K562 (cell line): Measurements from ENCODE around the gene A1BG. TPM values are rescaled to one million over a fixed set of nuclear protein-coding genes. Genes with fewer than 3 reads are reported as not detected.

Experiments used
- DLX4 ChIP-seq: fragments of 250-450 bp; sonication (Bioruptor Pico); IDR thresholded peaks from 2 replicates; pipeline ENCODE4 v1.6.1; 2021; ENCODE audit warnings: mild to moderate bottlenecking
- GTF2B ChIP-seq: IDR thresholded peaks from 2 replicates; pipeline ENCODE4 v1.6.1; 2011; ENCODE audit not compliant: insufficient read length; ENCODE audit errors: extremely low read depth
- HINFP ChIP-seq: fragments of 450-650 bp; conservative IDR thresholded peaks from 2 replicates; pipeline ENCODE4 v1.6.1; 2016; ENCODE audit warnings: missing genetic modification characterization, low read depth, mild to moderate bottlenecking, control low read depth, missing compliant biosample characterization
- JUN ChIP-seq, 2 experiments: sonication (generic) in 1 of 2; formaldehyde crosslinking in 1 of 2; IDR thresholded peaks; 2 replicates each; pipeline versions ENCODE4 v1.6.1 to v1.8.0; 2012 to 2022; ENCODE audit warnings: borderline replicate concordance in 2 of 2, mild to moderate bottlenecking in 2 of 2, improper control_type of control experiment in 1 of 2, low read depth in 1 of 2, low read length in 1 of 2, missing genetic modification reagents in 1 of 2
- NFRKB ChIP-seq: fragments of 450-650 bp; IDR thresholded peaks from 2 replicates; pipeline ENCODE4 v1.6.1; 2016; ENCODE audit warnings: low read depth
- NR1H2 ChIP-seq: sonication (generic); formaldehyde crosslinking; IDR thresholded peaks from 2 replicates; pipeline ENCODE4 v1.4.0; 2020; ENCODE audit warnings: mild to moderate bottlenecking, missing genetic modification reagents
- POLR2AphosphoS5 ChIP-seq: IDR thresholded peaks from 2 replicates; pipeline ENCODE4 v1.6.1; 2011; ENCODE audit warnings: mild to moderate bottlenecking, low read depth, low read length, moderate library complexity; ENCODE audit not compliant: control insufficient read depth, insufficient read depth
- RAD51 ChIP-seq: fragments of 450-650 bp; IDR thresholded peaks from 2 replicates; pipeline ENCODE4 v1.7.1; 2016; ENCODE audit warnings: low read depth, mild to moderate bottlenecking, borderline replicate concordance
- SMARCA5 ChIP-seq: fragments of 450-650 bp; IDR thresholded peaks from 2 replicates; pipeline ENCODE4 v1.6.1; 2016
- TARDBP ChIP-seq: fragments of 450-650 bp; IDR thresholded peaks from 2 replicates; pipeline ENCODE4 v1.6.1; 2016
- YBX1 ChIP-seq: fragments of 450-650 bp; IDR thresholded peaks from 2 replicates; pipeline ENCODE4 v1.7.1; 2016; ENCODE audit warnings: mild to moderate bottlenecking
- ZBTB17 ChIP-seq: fragments of 450-650 bp; formaldehyde crosslinking; IDR thresholded peaks from 2 replicates; pipeline ENCODE4 v1.4.0; 2020; ENCODE audit warnings: mild to moderate bottlenecking
- polyA plus RNA-seq, 8 experiments: library from polyadenylated mRNA; depleted of rRNA in 4 of 8; stranded (reverse) in 5 of 8; unstranded in 3 of 8; fragments of >200 nt; fragmentation: Nextera tagmentation in 2 of 8; fragmentation: Illumina TruSeq in 1 of 8; extraction: Ambion mirVana in 2 of 8; extraction: Trizol in 1 of 8; gene quantifications; 2 replicates each; pipeline versions ENCODE4 v1.2.1 to v1.2.3, GENCODE V29; 2011 to 2014; ENCODE audit warnings: inconsistent platforms in 1 of 8, missing spikeins in 1 of 8
- total RNA-seq, 7 experiments: library from RNA; depleted of rRNA in 6 of 7; stranded (reverse); fragments of >200 nt in 6 of 7; fragmentation: Illumina TruSeq in 2 of 7; extraction: Trizol in 2 of 7; gene quantifications; 2 replicates each; pipeline versions ENCODE4 v1.2.1 to v1.2.3, GENCODE V29; 2011 to 2021; ENCODE audit warnings: low replicate concordance in 1 of 7
- TF ChIP-seq, protein P1 (sequence below): fragments of 450-650 bp; IDR thresholded peaks from 2 replicates; pipeline ENCODE4 v1.6.1; 2016; ENCODE audit warnings: antibody characterized with exemption
- TF ChIP-seq, protein P2 (sequence below), 2 experiments: fragments of 450-650 bp in 1 of 2; sonication (generic) in 1 of 2; formaldehyde crosslinking in 1 of 2; IDR thresholded peaks in 1 of 2; conservative IDR thresholded peaks in 1 of 2; 2 replicates each; pipeline versions ENCODE4 v1.6.1 to v1.8.1; 2016 to 2023; ENCODE audit warnings: mild to moderate bottlenecking in 2 of 2, moderate library complexity in 2 of 2, inconsistent platforms in 1 of 2, missing genetic modification reagents in 1 of 2
- TF ChIP-seq, protein P3 (sequence below), 2 experiments: fragments of 450-650 bp; conservative IDR thresholded peaks; 2 replicates each; pipeline ENCODE4 v1.6.1; 2017; ENCODE audit warnings: mild to moderate bottlenecking in 2 of 2, moderate library complexity in 2 of 2

Gene A1BG
- total and polyA plus RNA-seq, 9 of the 15 experiments (the other 6 are each of a cell fraction or from before 2014, with no cell fraction given): 0.10 to 19.8 (median 2.6) TPM

GRCh38 chr19:58386576-58387337, 33.5 kb upstream of the A1BG start, which contains the start of gene RPS5 (continued):
- peak; percentile 40; the same call in 1 of the 2 replicates for TF ChIP-seq JUN (IDR thresholded peaks at IDR 0.05; ENCODE audit: borderline replicate concordance, low read depth, low read length)
- TF ChIP-seq JUN (CRISPR knock-in tag; IDR thresholded peaks at IDR 0.05; ENCODE audit: borderline replicate concordance): no peak
- TF ChIP-seq GTF2B: peak; percentile 75
- peak; percentile 54; the same call in 1 of the 2 replicates for TF ChIP-seq ZBTB17 (CRISPR knock-in tag)
- TF ChIP-seq DLX4: no peak
- peak; percentile 89; the same call in 1 of the 2 replicates for TF ChIP-seq NFRKB
- TF ChIP-seq TARDBP: peak; percentile 31; the same call in 1 of the 2 replicates
- peak; percentile 58; the same call in 1 of the 2 replicates for TF ChIP-seq HINFP (tag)
- no peak for TF ChIP-seq RAD51
- TF ChIP-seq, protein P1, sequence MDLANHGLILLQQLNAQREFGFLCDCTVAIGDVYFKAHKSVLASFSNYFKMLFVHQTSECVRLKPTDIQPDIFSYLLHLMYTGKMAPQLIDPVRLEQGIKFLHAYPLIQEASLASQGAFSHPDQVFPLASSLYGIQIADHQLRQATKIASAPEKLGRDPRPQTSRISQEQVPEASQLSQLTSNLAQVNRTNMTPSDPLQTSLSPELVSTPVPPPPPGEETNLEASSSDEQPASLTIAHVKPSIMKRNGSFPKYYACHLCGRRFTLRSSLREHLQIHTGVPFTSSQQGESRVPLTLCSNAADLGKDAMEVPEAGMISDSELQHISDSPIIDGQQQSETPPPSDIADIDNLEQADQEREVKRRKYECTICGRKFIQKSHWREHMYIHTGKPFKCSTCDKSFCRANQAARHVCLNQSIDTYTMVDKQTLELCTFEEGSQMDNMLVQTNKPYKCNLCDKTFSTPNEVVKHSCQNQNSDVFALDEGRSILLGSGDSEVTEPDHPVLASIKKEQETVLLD: peak; percentile 96
- TF ChIP-seq, protein P2, sequence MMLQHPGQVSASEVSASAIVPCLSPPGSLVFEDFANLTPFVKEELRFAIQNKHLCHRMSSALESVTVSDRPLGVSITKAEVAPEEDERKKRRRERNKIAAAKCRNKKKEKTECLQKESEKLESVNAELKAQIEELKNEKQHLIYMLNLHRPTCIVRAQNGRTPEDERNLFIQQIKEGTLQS (IDR thresholded peaks at IDR 0.05): no peak
- TF ChIP-seq, protein P2 (CRISPR knock-in tag; conservative IDR thresholded peaks at IDR 0.05): 0 out of 2 replicates have a peak, but pooled peaks have one; percentile 13
- no peak for TF ChIP-seq YBX1
- TF ChIP-seq, protein P3, sequence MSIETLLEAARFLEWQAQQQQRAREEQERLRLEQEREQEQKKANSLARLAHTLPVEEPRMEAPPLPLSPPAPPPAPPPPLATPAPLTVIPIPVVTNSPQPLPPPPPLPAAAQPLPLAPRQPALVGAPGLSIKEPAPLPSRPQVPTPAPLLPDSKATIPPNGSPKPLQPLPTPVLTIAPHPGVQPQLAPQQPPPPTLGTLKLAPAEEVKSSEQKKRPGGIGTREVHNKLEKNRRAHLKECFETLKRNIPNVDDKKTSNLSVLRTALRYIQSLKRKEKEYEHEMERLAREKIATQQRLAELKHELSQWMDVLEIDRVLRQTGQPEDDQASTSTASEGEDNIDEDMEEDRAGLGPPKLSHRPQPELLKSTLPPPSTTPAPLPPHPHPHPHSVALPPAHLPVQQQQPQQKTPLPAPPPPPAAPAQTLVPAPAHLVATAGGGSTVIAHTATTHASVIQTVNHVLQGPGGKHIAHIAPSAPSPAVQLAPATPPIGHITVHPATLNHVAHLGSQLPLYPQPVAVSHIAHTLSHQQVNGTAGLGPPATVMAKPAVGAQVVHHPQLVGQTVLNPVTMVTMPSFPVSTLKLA (conservative IDR thresholded peaks at IDR 0.05): peak; percentile 96 to 97
- TF ChIP-seq POLR2AphosphoS5: peak; percentile 96
- TF ChIP-seq NR1H2 (CRISPR knock-in tag): 0 out of 2 replicates have a peak, but pooled peaks have one; percentile 50
- peak; percentile 72 for TF ChIP-seq SMARCA5
